K562 treated with DMSO at 1 percent for 24 hours (cell line): ENCODE measurements around the gene YIPF4. TPM values are rescaled to one million over a fixed set of nuclear protein-coding genes. Genes with fewer than 3 reads are reported as not detected.

Experiments used
- total RNA-seq: library from RNA; unstranded; fragments of 300-600 nt; gene quantifications from 2 replicates; pipeline ENCODE4 v1.2.3, GENCODE V29; 2022; ENCODE audit warnings: low read depth; ENCODE audit not compliant: insufficient read depth

Gene YIPF4
- total RNA-seq, result 10.6 and 24.5 TPM in 2 replicates

DNA sequence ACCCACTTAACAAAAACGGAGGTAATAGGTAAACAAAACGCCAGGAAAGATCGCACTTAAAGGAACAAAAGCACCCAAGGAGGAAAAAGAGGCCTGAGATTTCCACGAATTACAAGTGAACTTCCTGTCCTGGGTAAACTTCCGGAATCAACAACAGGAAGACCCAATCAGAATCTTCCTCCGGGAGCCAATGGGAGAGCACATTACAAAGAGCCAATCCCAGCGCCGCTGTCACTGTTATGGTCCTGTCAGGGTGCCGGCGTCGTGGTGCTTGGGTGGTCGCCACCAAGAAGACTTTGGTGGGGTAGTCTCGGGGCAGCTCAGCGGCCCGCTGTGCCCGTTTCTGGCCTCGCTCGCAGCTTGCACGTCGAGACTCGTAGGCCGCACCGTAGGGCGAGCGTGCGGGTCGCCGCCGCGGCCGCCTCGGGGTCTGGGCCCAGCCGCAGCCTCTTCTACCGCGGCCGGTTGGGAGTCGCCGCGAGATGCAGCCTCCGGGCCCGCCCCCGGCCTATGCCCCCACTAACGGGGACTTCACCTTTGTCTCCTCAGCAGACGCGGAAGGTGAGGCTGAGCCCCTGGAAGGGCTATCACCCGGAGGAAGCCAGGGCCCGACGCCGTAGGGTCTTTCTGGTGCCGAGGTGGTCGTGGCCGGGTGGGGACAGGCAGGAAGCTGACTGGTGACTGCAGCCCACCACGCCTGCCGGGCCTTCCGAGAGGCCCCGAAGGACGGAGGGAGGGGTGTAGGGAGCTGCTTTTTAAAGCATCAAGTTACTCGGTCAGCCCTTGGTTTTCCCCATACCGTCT is at the start of gene YIPF4:
Gene YIPF4, plus strand, starts transcription at position 231 of the 804 bp plus-strand sequence. Its CDS starts 252 bp downstream, at position 483.

DNA sequence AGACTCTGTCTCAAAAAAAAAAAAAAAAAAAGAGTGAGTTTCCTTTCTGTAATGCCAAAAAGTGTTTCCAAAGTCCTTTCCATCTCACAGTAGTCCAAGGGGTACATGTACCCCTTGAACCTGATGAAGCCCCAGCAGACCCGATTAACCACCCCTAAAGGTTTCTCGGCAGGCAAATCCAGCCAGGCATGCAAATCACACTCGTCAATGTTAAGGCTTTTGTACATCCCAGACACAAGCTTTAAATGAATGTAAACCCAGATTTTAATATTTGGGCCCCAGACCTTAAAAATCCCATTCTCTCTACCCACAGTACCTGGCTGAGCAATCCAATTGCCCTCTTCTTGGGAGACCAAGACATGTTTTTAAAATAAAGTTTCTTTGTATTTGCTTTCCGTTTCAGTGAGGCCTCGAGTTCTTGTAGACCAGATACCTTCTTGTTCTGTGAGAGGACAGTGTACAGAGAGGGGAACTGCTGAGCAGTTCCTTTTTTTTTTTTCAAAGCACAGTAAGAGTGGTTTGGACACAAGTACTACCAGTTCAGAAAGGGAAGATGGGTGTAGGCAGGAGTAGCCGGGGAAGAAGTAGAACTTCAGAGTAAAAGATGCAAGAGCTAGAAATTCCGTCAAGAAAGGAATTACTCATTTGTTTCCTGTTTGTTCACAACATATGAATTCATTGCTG is 13.1 kb upstream of the YIPF4 start, which contains the start of gene NLRC4:
Gene NLRC4, minus strand, starts transcription at position 465 of the 684 bp plus-strand sequence. CDS start 8,111 bp downstream, outside the sequence.

DNA sequence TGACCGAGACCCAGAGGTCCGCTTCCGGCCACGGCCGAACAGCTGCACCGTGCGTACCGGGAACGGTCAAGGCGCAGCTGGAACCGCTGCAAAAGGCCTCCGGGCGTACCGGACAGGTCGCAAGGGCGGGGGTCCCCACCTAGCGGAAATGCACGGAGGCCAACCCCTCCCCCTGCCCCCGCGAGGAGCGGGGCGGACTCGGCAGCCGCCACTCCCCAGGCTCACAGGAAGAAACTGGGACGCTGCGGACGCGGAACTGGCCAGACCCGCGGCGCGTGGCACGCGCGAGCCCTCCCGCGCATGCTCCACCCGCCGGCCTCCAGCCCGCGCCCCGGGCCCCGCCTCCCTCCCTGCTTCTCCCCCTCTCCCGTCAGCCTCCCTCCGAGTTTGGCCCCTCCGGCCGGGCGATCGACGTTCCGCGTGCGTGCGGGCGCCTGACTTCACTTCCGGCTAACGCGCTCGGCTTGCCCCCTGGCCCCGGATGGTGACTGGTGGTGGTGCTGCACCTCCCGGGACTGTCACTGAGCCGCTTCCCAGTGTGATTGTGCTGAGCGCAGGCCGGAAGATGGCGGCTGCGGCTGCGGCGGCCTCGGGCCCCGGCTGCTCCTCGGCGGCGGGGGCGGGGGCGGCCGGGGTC is 79.1 kb downstream of the YIPF4 start, which contains the start of gene BIRC6:
Gene BIRC6, plus strand, starts transcription at position 343 of the 637 bp plus-strand sequence. Its CDS starts 139 bp downstream, at position 482.

Other genes starting within 250 kb of the YIPF4 start
- gene DPY30, start 238.1 kb upstream of the YIPF4 start, total RNA-seq, result 94.5 and 100 TPM in 2 replicates
- 8.8 and 10.1 TPM in 2 replicates for gene SPAST, start 214.3 kb upstream of the YIPF4 start, total RNA-seq
- gene SLC30A6, start 112.0 kb upstream of the YIPF4 start, total RNA-seq, result 10.2 and 10.6 TPM in 2 replicates
- 0.31 and 0.41 TPM in 2 replicates for gene NLRC4, start 13.0 kb upstream of the YIPF4 start, total RNA-seq
- 20.0 and 21.5 TPM in 2 replicates for gene BIRC6, start 79.1 kb downstream of the YIPF4 start, total RNA-seq